Ectodermal cell (in vitro differentiated cells): Measurements from ENCODE around the gene ERC2.

ENCODE experiments used
- H3K27ac ChIP-seq: 2 replicates; pipeline ENCODE4 v1.7.0; 2013; ENCODE audit warnings: mild to moderate bottlenecking, low read depth, low read length; ENCODE audit not compliant: insufficient read depth, poor library complexity, severe bottlenecking
- H3K27me3 ChIP-seq: 2 replicates; pipeline ENCODE4 v1.7.0; 2013; ENCODE audit warnings: mild to moderate bottlenecking, low read length; ENCODE audit not compliant: insufficient read depth, control insufficient read depth, poor library complexity, severe bottlenecking
- H3K36me3 ChIP-seq: one replicate; pipeline ENCODE4 v1.7.0; 2013; ENCODE audit warnings: low read length; ENCODE audit not compliant: control insufficient read depth, insufficient read depth
- H3K4me1 ChIP-seq: one replicate; pipeline ENCODE4 v1.7.0; 2013; ENCODE audit warnings: low read length; ENCODE audit not compliant: control insufficient read depth, insufficient read depth
- H3K4me3 ChIP-seq: 2 replicates; pipeline ENCODE4 v1.7.0; 2013; ENCODE audit warnings: low read depth, low read length, control low read depth; ENCODE audit not compliant: insufficient read depth
- H3K9me3 ChIP-seq: 2 replicates; pipeline ENCODE4 v1.7.0; 2013; ENCODE audit warnings: mild to moderate bottlenecking, low read length, moderate library complexity; ENCODE audit not compliant: control insufficient read depth
- WGBS, 2 experiments: methylation state at CpG; one replicate each; pipeline ENCODE4 v1.1.7; 2013; ENCODE audit warnings: missing lambda C conversion rate in 2 of 2; 5-methylcytosine and 5-hydroxymethylcytosine counted together

ERC2 gene

DNA sequence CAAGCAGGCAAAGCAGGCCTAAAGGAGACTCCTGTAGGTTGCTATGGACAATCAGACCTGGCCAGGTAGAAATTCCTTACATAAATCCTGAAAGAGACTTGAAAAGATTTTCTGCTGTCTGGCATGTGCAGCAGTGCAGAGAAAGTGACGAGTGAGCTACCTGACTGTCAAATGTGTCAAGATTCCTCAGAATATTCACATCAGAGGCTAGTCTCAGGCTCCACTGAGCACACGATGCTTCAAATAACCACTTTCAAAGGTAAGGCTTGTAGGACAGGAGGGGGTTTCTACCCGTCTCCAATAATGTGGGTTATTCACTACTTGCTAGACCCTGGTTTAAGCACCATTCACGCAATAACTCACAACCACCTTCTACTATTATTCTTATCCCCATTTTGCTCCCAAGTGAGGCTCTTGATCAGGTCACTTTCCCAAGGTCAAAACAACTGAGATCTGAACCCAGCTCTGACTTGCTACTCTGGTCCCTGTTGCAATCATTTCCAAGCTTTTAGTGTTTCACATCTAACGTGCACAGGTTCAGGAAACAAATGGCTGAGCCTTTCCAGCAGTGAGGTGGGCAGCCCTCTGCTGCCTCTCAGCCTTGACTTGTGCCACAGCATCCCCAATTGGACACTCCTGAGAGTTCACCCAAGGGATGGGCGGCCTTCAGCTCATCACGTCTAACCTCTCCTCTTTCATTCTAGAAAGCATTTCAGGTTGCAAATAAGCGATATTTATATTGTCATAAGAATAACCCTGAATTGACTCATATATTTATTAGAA lies 651.3 kb downstream of the ERC2 start:
- no peak overlapping the region for H3K4me3 ChIP-seq
- H3K9me3 ChIP-seq = no peaks in the 10 kb centered on the region
- no peaks in the 10 kb centered on the region for H3K4me1 ChIP-seq
- H3K36me3 ChIP-seq = no peaks in the 10 kb centered on the region
- H3K27ac ChIP-seq = no peak overlapping the region
- no peaks in the 10 kb centered on the region for H3K27me3 ChIP-seq
- 84 to 86% methylated on average over 7 to 8 of the region's 8 CpGs for WGBS, 2 experiments

DNA sequence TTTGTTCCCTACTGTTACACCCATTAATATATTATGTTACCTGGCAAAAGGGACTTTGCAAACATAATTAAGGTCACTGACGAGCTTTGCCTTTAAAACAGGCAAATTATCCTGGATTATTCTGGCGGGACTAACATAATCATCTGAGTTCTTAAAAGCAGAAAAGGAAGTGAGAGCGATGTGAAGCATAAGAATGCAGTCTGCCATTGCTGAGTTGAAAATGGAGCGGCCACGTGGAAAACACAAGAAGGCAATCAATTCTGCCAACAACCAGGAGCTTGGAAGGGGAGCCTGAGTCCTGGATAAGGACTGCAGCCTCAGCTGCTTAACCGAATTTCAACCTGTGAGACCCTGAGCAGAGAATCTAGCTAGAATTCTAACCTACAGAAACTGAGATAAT lies 653.0 kb downstream of the ERC2 start:
- 90 to 92% methylated on average over 6 of the region's 6 CpGs for WGBS, 2 experiments
- no peaks in the 10 kb centered on the region for H3K4me1 ChIP-seq

GRCh38 chr3:55813268-55814097 lies 654.8 kb downstream of the ERC2 start:
- no peak overlapping the region for H3K27ac ChIP-seq
- H3K36me3 ChIP-seq = no peaks in the 10 kb centered on the region
- no peaks in the 10 kb centered on the region for H3K4me1 ChIP-seq
- no peaks in the 10 kb centered on the region for H3K27me3 ChIP-seq
- no peaks in the 10 kb centered on the region for H3K9me3 ChIP-seq
- H3K4me3 ChIP-seq = no peak overlapping the region
- WGBS, 2 experiments = 88 to 92% methylated on average over 3 of the region's 3 CpGs

More for the DNA sequence above, 653.0 kb downstream of the ERC2 start:
- Histone ChIP-seq H3K27ac (no peak overlapping the region), H3K4me3 (no peak overlapping the region), H3K27me3 (no peaks in the 10 kb centered on the region), H3K9me3 (no peaks in the 10 kb centered on the region), H3K36me3 (no peaks in the 10 kb centered on the region)

- no peaks in the 10 kb centered on the region for H3K4me1 ChIP-seq
- no peak overlapping the region for H3K4me3 ChIP-seq
- H3K36me3 ChIP-seq = no peaks in the 10 kb centered on the region
- H3K27ac ChIP-seq = no peak overlapping the region
- H3K9me3 ChIP-seq = no peaks in the 10 kb centered on the region
- 93 to 96% methylated on average over 4 to 5 of the region's 5 CpGs for WGBS, 2 experiments
- H3K27me3 ChIP-seq = no peaks in the 10 kb centered on the region
These were observed 655.8 kb downstream of the ERC2 start for GRCh38 chr3:55812394-55813013.

DNA sequence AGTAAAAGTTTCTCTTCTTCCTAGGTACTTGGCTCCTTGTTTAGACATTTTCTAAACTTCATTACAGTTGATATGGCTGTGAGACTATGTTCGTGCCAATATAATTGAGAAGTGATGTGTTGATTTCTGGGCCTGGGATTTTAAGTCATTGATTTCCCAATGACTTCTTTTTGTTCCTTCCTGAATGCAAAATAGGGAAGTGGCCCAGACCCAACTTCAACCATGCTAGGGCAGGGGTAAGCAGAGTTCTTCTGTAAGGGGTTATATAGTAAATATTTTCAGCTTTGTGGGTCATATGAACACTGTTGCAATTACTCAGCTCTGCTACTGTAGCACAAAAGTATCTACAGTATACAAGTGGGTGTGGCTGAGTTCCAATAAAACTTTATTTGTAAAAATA lies 661.1 kb downstream of the ERC2 start:
- Histone ChIP-seq H3K36me3 (no peaks in the 10 kb centered on the region), H3K4me3 (no peak overlapping the region), H3K27me3 (no peaks in the 10 kb centered on the region), H3K9me3 (no peaks in the 10 kb centered on the region), H3K4me1 (no peaks in the 10 kb centered on the region), H3K27ac (no peak overlapping the region)
- 92 to 96% methylated on average over 1 of the region's 1 CpG for WGBS, 2 experiments

DNA sequence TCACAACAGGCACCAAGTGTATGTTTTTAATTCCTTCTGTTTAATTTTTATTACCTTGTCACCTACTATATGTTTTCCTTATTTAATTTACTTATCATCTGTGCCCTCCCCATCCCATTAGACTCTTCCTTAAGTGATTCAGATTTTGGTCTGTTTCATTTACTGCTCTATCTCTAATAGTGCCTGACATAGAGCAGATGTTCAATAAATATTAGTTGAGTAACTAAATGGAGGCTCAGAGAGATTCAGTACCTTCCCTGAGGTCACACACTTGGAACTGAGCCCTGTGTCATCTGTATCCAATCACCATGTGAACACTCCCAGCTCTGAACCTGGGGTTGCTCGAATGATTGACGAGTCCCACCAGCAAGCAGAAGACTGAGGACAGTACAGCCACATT lies 663.1 kb downstream of the ERC2 start:
- no peak overlapping the region for H3K4me3 ChIP-seq
- 96 to 98% methylated on average over 2 of the region's 2 CpGs for WGBS, 2 experiments
- H3K9me3 ChIP-seq = no peaks in the 10 kb centered on the region
- H3K4me1 ChIP-seq = no peaks in the 10 kb centered on the region
- H3K27me3 ChIP-seq = no peaks in the 10 kb centered on the region
- no peaks in the 10 kb centered on the region for H3K36me3 ChIP-seq
- no peak overlapping the region for H3K27ac ChIP-seq

- WGBS, 2 experiments = 85 to 87% methylated on average over 7 of the region's 7 CpGs
- H3K36me3 ChIP-seq = no peaks in the 10 kb centered on the region
These were observed 663.8 kb downstream of the ERC2 start for GRCh38 chr3:55804170-55805095.

GRCh38 chr3:55802816-55803215 lies 665.5 kb downstream of the ERC2 start:
- Histone ChIP-seq H3K4me3 (no peak overlapping the region), H3K27me3 (no peaks in the 10 kb centered on the region), H3K36me3 (no peaks in the 10 kb centered on the region), H3K27ac (no peak overlapping the region), H3K9me3 (no peaks in the 10 kb centered on the region), H3K4me1 (no peaks in the 10 kb centered on the region)
- 94 to 96% methylated on average over 4 of the region's 4 CpGs for WGBS, 2 experiments

More at GRCh38 chr3:55804170-55805095, 663.8 kb downstream of the ERC2 start:
- Histone ChIP-seq H3K27ac (no peak overlapping the region), H3K4me3 (no peak overlapping the region), H3K4me1 (no peaks in the 10 kb centered on the region), H3K9me3 (no peaks in the 10 kb centered on the region), H3K27me3 (no peaks in the 10 kb centered on the region)

- WGBS, 2 experiments = 84 to 93% methylated on average over 2 of the region's 2 CpGs
- H3K9me3 ChIP-seq = no peaks in the 10 kb centered on the region
- H3K27me3 ChIP-seq = no peaks in the 10 kb centered on the region
- H3K4me3 ChIP-seq = no peak overlapping the region
- H3K36me3 ChIP-seq = no peaks in the 10 kb centered on the region
- H3K27ac ChIP-seq = no peak overlapping the region
- H3K4me1 ChIP-seq = no peaks in the 10 kb centered on the region
These were observed 666.6 kb downstream of the ERC2 start for GRCh38 chr3:55801676-55802075.
